Naive B cell (primary cell): ENCODE measurements around the gene UNC5B. TPM values are rescaled to one million over a fixed set of nuclear protein-coding genes. Genes with fewer than 3 reads are reported as not detected.

Experiments used
- ATAC-seq, 2 donors: fragments of 150-1000 bp; cut with Tn5 transposase; 2 replicates each; pipeline ENCODE4 v1.10.0; 2021; ENCODE audit warnings: low read depth in 2 of 2, mild to moderate bottlenecking in 2 of 2, moderate library complexity in 2 of 2
- DNase-seq: peaks from one replicate; pipeline ENCODE4 v3.0.0; 2022
- H3K27ac Mint-ChIP-seq, 6 donors: one replicate each; pipeline ENCODE4 v1.8.0; 2020 to 2022; ENCODE audit warnings: mild to moderate bottlenecking in 6 of 6, mixed read lengths in 6 of 6, moderate library complexity in 5 of 6, inconsistent platforms in 2 of 6
- H3K27me3 Mint-ChIP-seq, 3 donors: one replicate each; pipeline ENCODE4 v1.8.0; 2021 to 2022; ENCODE audit warnings: mixed read lengths in 3 of 3, mild to moderate bottlenecking in 1 of 3
- H3K36me3 Mint-ChIP-seq, 2 donors: one replicate each; pipeline ENCODE4 v1.8.0; 2020 to 2022; ENCODE audit warnings: mixed read lengths in 2 of 2, inconsistent platforms in 1 of 2, mild to moderate bottlenecking in 1 of 2
- H3K4me1 Mint-ChIP-seq, 3 donors: one replicate each; pipeline ENCODE4 v1.8.0; 2020 to 2022; ENCODE audit warnings: mixed read lengths in 3 of 3, inconsistent platforms in 1 of 3, mild to moderate bottlenecking in 1 of 3, moderate library complexity in 1 of 3
- H3K4me3 Mint-ChIP-seq, 8 donors: one replicate each; pipeline ENCODE4 v1.8.0; 2020 to 2022; ENCODE audit warnings: mild to moderate bottlenecking in 8 of 8, mixed read lengths in 8 of 8, moderate library complexity in 8 of 8, inconsistent platforms in 2 of 8
- H3K9me3 Mint-ChIP-seq, 7 donors: one replicate each; pipeline ENCODE4 v1.8.0; 2020 to 2022; ENCODE audit warnings: mixed read lengths in 7 of 7, mild to moderate bottlenecking in 5 of 7, inconsistent platforms in 2 of 7, moderate library complexity in 1 of 7
- polyA plus RNA-seq, 6 donors: library from polyadenylated mRNA; unstranded; fragments of 300-500 nt; fragmentation: Illumina TruSeq; gene quantifications; one replicate each; pipeline ENCODE4 v1.2.3, GENCODE V29; 2021; ENCODE audit warnings: low read depth in 6 of 6

Gene UNC5B
- polyA plus RNA-seq, 6 donors from 2014 or later = not detected

DNA sequence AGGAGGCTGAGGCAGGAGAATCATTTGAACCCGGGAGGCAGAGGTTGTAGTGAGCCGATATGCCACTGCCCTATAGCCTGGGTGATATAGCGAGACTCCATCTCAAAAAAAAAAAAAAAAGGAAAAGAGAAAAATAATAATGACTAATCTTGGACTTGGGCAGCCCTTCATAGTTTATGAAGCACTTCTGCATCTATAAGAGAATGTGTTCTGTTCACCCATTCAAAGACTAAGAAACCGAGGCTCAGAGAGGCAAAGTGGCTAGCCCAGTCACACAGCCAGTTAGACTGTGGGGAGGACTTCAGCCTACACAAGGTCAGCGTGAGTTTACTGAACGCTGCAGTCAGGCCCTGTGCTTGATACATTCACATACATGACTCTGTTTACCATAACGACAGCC, 46.9 kb downstream of the UNC5B start:
- Mint-ChIP-seq H3K4me3 (no peak overlapping the region), H3K27me3 (peaks cover 3 to 32% (median 31%) of the 10 kb centered on the region in 3 donors), H3K36me3 (no peaks in the 10 kb centered on the region), H3K4me1 (peaks cover 0 to 6% (median 0%) of the 10 kb centered on the region in 3 donors), H3K9me3 (no peaks in the 10 kb centered on the region), H3K27ac (no peak overlapping the region)
- ATAC-seq (no peak), DNase-seq (no peak)

DNA sequence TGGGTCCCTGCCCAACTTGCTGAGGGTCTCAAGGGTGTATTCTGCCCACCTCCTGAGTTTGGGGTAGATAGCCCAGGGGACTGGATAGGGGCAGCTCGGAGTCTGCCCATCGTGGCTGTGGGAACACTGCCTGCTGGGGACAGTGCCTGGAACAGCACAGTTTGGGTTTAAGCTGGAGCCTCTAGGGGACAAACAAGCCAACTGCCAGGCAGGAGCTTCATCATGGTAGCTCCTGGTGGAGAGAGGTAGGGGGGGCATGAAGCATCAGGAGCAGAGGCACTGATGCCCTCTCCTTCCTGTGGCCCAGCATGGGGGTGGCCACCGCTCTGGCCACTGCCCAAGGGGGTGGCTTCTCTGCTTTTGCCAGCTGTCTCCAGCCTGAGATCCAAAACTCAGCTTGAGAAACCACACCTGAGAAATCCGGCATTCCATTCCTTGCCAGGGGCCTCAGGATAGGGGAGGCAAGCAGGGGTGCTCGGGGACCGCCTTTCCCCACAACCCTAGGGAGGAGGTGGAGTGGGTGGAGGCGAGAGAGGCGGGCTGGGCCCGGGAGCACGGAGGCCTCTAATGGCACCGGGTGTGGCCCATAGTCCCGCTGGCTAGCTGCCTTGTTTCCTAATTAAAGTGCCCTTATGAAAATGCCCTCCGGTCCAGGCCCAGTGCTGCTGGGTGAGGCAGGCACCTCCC, 47.6 kb downstream of the UNC5B start:
- H3K27ac Mint-ChIP-seq = no peak overlapping the region
- no peak overlapping the region for H3K4me3 Mint-ChIP-seq
- DNase-seq = no peak
- ATAC-seq = no peak
- H3K36me3 Mint-ChIP-seq = no peaks in the 10 kb centered on the region
- H3K27me3 Mint-ChIP-seq = peaks cover 3 to 32% (median 31%) of the 10 kb centered on the region in 3 donors
- H3K4me1 Mint-ChIP-seq = peaks cover 0 to 6% (median 0%) of the 10 kb centered on the region in 3 donors
- H3K9me3 Mint-ChIP-seq = no peaks in the 10 kb centered on the region

DNA sequence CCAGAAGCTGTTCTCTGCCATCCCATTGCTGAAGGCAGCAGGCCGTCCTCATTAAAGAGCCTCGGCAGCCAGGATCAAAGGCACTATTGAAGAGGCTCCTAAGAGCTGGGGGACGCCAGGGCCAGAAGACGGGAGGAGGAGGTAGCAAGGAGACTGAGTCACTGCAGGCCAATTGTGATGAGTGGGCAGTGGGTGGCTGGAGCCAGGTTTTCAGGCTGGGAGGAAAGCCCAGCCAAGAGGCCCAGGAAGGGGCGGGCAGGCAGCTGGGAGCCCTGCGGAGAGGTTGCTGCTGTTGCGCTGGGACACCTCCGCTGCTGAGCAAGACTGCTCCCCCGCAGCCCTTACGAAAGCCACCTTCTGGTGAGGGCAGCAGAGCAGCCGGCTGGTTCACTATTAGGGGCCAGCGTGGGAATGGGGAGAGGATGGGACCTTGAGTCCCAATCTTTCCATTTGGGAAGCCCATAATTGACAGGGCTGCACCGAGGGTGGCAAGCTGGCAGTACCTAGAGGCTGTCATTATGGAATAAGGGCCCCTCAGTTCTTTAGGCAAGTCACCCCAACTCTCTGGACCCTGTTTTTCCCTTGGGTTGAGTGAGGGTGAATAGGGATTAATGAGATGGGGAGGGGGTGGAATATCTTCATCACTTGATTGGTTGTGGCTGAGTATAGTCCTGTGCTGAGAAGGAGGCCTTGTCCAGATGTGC, 48.4 kb downstream of the UNC5B start:
- DNase-seq (no peak), ATAC-seq (no peak)
- no peaks in the 10 kb centered on the region for H3K36me3 Mint-ChIP-seq
- peaks cover 0 to 6% (median 0%) of the 10 kb centered on the region in 3 donors for H3K4me1 Mint-ChIP-seq
- no peak overlapping the region for H3K4me3 Mint-ChIP-seq
- H3K9me3 Mint-ChIP-seq = no peaks in the 10 kb centered on the region
- H3K27ac Mint-ChIP-seq = no peak overlapping the region
- peaks cover 3 to 31% (median 28%) of the 10 kb centered on the region in 3 donors for H3K27me3 Mint-ChIP-seq

DNA sequence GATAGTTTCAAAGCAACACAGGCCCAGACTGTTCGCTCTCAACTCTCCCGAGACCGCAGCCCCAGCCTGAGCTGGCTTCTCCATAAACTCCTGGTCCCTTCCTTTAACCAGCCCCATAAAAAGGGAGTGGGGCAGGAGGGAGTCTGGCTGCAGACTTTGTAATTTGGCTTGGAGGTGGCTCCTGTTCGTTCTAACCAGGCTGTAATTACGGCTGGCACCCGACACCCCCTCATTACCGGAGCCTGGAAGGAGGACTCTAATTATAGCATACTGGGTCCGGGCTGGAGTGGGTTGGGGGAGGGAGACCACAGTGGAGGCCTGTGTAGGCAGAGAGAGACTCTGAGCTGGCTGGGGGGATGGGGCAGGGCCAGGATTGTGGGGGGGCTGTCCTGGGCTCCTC, 49.7 kb downstream of the UNC5B start:
- Mint-ChIP-seq H3K27me3 (peaks cover 3 to 27% (median 16%) of the 10 kb centered on the region in 3 donors), H3K4me1 (peaks cover 0 to under 1% (median 0%) of the 10 kb centered on the region in 3 donors), H3K4me3 (no peak overlapping the region), H3K27ac (no peak overlapping the region), H3K36me3 (no peaks in the 10 kb centered on the region), H3K9me3 (no peaks in the 10 kb centered on the region)
- no peak for DNase-seq
- no peak for ATAC-seq

DNA sequence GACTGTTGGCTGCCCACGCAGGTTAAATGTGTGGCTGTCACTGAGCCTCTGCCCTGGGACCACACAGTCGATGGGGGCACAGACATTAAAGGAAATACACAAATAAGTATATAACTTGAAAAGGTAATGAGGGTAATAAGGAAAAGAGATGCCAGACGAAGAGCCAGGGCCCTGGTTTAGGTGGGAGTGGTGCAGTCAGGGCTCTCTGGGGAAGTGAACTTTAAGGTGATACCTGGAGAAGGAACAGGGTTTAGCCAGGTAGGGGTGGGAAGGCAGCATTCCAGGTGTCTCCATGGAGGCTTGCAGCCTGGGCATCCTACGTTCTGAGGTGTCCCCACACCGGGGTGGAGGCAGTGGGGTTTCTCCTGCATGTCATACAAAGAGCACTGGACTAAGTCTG, 50.4 kb downstream of the UNC5B start:
- no peaks in the 10 kb centered on the region for H3K9me3 Mint-ChIP-seq
- no peaks in the 10 kb centered on the region for H3K4me1 Mint-ChIP-seq
- no peak for DNase-seq
- no peak for ATAC-seq
- peaks cover 0 to 27% (median 8%) of the 10 kb centered on the region in 3 donors for H3K27me3 Mint-ChIP-seq
- no peaks in the 10 kb centered on the region for H3K36me3 Mint-ChIP-seq
- peak overlapping the region in 1 of 6 donors; percentile 38 for H3K27ac Mint-ChIP-seq
- no peak overlapping the region for H3K4me3 Mint-ChIP-seq

DNA sequence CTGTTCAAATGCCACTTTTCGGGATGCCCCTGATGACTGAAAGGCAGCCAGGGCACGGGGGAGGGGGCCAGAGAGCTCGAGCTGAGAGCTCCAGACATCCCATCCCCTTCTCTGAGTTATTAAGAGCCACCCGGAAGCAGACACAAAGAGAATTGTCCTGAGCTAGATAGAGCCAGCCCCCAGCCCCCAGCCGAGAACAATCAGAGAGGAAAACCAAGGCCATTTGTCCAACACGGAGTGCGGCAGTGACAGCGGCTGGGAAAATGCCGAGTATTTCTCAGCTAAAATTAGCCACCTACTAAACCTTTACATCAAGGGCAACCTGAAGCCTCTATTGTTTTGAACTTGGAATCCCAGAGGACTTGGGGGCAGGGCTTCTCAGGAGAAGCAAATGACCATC, 51.0 kb downstream of the UNC5B start:
- no peaks in the 10 kb centered on the region for H3K9me3 Mint-ChIP-seq
- DNase-seq (no peak), ATAC-seq (no peak)
- no peaks in the 10 kb centered on the region for H3K36me3 Mint-ChIP-seq
- H3K4me3 Mint-ChIP-seq = peak overlapping the region in 1 of 8 donors; percentile 34
- peaks cover 0 to 32% (median 10%) of the 10 kb centered on the region in 3 donors for H3K27me3 Mint-ChIP-seq
- no peak overlapping the region for H3K27ac Mint-ChIP-seq
- H3K4me1 Mint-ChIP-seq = no peaks in the 10 kb centered on the region

DNA sequence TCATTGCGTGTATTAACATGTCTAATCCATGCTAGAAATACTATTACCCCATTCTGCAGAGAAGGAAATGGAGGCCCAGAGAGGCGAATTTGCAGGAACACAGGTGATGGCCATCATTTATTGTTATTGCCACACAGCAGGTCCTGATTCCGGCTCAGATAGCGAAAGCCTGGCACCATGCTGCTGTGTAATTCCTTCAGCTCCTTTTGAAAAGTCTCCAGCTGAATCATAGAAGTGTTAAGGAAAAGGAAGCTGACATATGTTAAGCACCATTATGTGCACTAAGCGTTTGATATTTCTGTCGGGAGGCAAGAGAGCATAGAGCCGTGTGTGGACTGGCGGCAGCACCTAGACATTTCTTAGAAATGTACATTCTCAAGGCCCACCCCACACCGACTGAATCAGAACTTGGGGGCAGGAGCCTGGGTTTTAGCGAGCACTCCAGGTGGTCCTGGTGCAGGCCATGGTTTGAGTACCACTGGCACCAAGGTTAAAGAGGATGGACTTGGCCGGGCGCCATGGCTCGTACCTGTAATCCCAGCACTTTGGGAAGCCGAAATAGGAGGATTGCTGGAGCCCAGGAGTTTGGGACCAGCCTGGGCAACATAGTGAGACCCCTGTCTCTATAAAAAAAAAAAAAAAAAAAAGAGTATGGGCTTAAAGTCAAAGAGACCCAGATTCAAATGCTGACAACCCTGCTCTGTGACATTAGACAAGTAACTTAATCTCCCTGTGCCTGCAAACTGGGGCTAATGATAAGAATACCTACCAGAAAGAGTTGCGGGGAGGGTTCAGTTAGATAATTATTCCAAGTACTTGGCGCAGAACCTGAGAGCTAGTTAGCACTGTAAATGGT, 52.2 kb downstream of the UNC5B start:
- no peaks in the 10 kb centered on the region for H3K36me3 Mint-ChIP-seq
- H3K9me3 Mint-ChIP-seq = no peaks in the 10 kb centered on the region
- H3K27ac Mint-ChIP-seq = no peak overlapping the region
- peaks cover 0 to 24% (median 11%) of the 10 kb centered on the region in 3 donors for H3K27me3 Mint-ChIP-seq
- DNase-seq (no peak), ATAC-seq (no peak)
- H3K4me3 Mint-ChIP-seq = no peak overlapping the region
- H3K4me1 Mint-ChIP-seq = no peaks in the 10 kb centered on the region

DNA sequence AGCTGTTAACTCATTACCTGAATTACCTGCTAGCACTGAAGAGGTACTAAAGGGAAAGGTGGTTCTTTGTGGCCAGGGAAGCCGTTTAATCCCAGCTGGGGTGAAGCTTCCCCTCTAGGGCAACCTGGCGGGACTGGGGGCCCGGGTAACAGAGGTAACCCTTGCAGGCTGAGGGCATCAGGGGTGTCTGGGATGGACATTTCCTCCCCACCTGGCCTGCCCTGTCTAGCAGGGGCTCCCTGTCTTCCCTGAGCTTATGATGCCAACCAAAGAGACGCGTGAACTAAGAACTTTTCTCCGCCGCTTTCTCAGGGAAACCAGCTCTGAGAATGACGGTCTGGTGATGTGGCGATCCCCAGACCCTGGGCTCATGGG, 52.8 kb downstream of the UNC5B start:
- H3K4me1 Mint-ChIP-seq = no peaks in the 10 kb centered on the region
- no peak overlapping the region for H3K27ac Mint-ChIP-seq
- H3K27me3 Mint-ChIP-seq = peaks cover 0 to 23% (median 13%) of the 10 kb centered on the region in 3 donors
- no peak for DNase-seq
- ATAC-seq = no peak
- no peaks in the 10 kb centered on the region for H3K9me3 Mint-ChIP-seq
- no peaks in the 10 kb centered on the region for H3K36me3 Mint-ChIP-seq
- no peak overlapping the region for H3K4me3 Mint-ChIP-seq

DNA sequence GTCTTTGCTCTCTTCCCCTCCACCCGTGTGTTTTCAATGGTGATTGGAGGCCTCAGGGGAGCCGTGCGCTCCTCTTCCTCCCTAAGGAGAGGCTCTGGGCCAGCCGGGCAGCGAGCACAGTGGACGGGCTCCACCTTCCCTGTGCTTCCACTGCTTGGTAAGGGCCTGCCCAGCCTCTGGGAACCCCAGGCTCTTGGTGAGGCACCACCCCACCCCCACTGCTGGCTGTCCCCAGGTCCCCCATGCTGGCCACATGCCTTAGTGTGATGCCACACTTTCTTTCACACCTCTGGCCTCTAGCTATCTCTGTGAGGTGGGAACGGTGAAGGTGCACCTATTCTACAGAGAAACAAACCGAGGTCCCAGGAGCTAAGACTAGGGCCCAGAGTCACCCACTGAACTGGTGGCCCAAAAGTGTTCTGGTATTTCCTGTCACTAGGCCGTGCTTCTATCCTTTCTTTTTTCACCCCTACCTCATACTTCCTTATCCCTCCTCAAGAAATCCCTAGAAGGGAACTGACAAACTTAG, 53.3 kb downstream of the UNC5B start:
- H3K4me3 Mint-ChIP-seq = no peak overlapping the region
- DNase-seq = no peak
- ATAC-seq = no peak

DNA sequence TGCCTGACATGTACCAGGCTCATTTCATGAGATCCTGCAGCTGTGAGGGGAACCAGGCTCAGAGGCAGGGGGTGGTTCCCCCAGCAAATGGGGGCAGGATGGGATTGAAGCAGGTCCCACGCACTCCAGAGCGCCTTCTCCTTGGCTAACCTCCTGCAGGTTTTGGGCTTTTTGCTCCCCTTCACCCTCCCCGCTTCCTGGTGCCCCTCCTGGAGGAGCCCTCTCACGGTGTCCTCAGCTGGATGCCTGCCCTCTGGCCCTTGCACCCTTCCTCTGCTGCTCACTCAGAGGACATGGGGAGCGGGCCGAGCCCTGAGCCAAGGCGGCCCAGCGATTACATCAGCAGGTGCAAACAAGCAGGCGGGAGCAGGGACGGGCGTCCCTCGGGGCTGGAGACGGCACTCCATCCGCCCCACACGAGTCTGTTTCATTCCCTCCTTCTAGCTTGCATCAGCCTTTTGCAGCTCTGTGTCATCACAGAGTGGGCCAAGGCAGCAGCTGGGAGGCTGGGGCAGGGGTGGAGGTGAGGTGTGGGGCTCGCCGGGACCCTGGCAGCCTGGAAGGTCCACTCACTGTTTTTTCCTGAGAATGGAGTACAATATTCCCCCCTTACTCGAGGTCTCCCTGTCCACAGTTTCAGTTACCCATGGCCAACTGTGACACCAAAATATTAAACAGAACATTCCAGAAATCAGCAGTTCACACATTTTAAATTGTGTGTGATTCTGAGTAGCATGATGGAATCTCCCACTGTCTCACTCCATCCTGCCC, 54.0 kb downstream of the UNC5B start:
- no peak for ATAC-seq
- Mint-ChIP-seq H3K9me3 (no peaks in the 10 kb centered on the region), H3K27ac (no peak overlapping the region)

More for the DNA sequence above, 53.3 kb downstream of the UNC5B start:
- Mint-ChIP-seq H3K27me3 (peaks cover 0 to 23% (median 13%) of the 10 kb centered on the region in 3 donors), H3K27ac (no peak overlapping the region), H3K9me3 (no peaks in the 10 kb centered on the region), H3K36me3 (no peaks in the 10 kb centered on the region), H3K4me1 (no peaks in the 10 kb centered on the region)

DNA sequence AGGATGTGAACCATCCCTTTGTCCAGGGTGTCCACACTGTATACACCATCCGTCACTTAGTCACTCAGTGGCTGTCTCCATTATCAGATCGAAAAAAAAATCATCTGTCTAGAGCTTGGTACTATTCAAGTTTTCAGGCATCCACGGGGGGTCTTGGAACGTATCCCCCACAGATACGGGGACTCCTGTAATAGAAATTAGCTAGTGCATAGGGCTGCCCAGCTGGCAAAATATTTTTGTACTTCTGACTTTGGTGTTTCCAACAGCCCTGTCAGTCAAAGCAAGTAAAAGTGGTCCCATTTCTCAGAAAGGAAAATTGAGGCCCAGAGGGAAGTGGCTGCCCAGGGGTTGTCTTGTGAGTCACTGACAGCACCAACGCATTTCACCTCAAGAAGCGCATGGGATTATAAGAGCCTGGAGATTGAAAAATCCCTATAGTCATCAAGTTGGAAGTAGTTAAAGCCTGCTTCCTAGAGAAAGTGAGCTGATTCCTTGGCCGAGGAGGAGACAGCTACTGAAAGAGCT, 54.6 kb downstream of the UNC5B start:
- H3K27me3 Mint-ChIP-seq = peaks cover 0 to 23% (median 13%) of the 10 kb centered on the region in 3 donors
- H3K9me3 Mint-ChIP-seq = no peaks in the 10 kb centered on the region
- DNase-seq = no peak
- H3K27ac Mint-ChIP-seq = no peak overlapping the region
- no peak overlapping the region for H3K4me3 Mint-ChIP-seq
- no peaks in the 10 kb centered on the region for H3K4me1 Mint-ChIP-seq
- no peaks in the 10 kb centered on the region for H3K36me3 Mint-ChIP-seq
- ATAC-seq = no peak

More for the DNA sequence above, 54.0 kb downstream of the UNC5B start:
- peaks cover 0 to 23% (median 13%) of the 10 kb centered on the region in 3 donors for H3K27me3 Mint-ChIP-seq
- H3K36me3 Mint-ChIP-seq = no peaks in the 10 kb centered on the region
- no peak for DNase-seq
- no peak overlapping the region for H3K4me3 Mint-ChIP-seq
- no peaks in the 10 kb centered on the region for H3K4me1 Mint-ChIP-seq

DNA sequence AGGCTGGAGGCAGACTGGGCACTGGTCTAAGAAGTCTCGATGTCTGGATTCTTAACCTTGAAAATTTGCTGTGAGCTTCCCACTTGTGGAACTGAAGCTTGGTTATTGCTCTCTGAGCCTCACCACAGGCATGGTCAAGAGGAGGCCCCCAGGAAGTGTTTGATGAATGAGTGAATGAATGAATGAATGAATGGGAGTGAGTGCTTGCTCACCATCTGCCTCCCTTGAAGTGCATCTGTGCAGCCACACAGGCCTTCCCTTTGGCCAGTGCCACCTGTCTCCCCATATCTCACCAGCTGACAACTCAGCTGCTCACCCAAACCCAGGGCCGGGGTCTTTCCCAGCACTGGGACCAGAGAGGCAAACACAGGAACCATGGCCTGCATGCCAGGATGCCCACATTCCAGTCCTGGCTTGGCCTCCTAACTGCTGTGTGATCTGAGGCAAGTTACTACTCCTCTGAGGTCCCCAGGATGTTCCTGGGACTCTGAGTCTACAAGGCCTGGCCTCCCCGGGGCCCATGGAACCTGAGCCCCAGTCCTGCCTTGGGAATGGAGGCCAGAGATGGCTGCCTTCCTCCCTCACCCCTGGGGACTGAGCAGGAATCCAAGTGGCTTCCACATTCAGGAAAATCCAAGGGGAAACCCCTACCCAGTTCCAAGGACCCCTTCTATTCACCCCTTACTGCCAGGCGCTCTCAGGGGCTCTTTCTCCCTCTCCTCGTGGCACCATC, 55.3 kb downstream of the UNC5B start:
- no peak for ATAC-seq
- no peak overlapping the region for H3K27ac Mint-ChIP-seq

More for the DNA sequence above, 55.3 kb downstream of the UNC5B start:
- H3K36me3 Mint-ChIP-seq = no peaks in the 10 kb centered on the region
- H3K27me3 Mint-ChIP-seq = peaks cover 0 to 23% (median 13%) of the 10 kb centered on the region in 3 donors
- no peak overlapping the region for H3K4me3 Mint-ChIP-seq
- DNase-seq = no peak
- H3K9me3 Mint-ChIP-seq = no peaks in the 10 kb centered on the region
- no peaks in the 10 kb centered on the region for H3K4me1 Mint-ChIP-seq
